ENCODE data around the gene CD68.
"Not testable (repeated sequence)": the region's sequence is repeated elsewhere in the genome, so short reads cannot be mapped to it uniquely, and the experiment has no call there.

Gene CD68

GRCh38 chr17:7582396-7583252 lies 3.2 kb downstream of the CD68 start:
- no peak for FAIRE-seq

GRCh38 chr17:7583253-7584109 lies 4.0 kb downstream of the CD68 start, which contains the start of gene MPDU1:
TSS of gene MPDU1 (plus strand) at chr17:7583852. CDS start at chr17:7583863, 11 bp downstream.
- FAIRE-seq: peak; percentile 91

GRCh38 chr17:7586673-7587419 lies 7.4 kb downstream of the CD68 start:
- FAIRE-seq: no peak

GRCh38 chr17:7587420-7588151 lies 8.1 kb downstream of the CD68 start:
- FAIRE-seq: no peak

- no peak for FAIRE-seq
Measured at GRCh38 chr17:7588553-7589203, 9.2 kb downstream of the CD68 start.

GRCh38 chr17:7589204-7589868 lies 9.9 kb downstream of the CD68 start:
- no peak for FAIRE-seq

- FAIRE-seq: no peak
Measured at GRCh38 chr17:7589891-7590691, 10.7 kb downstream of the CD68 start, which contains the start of gene SOX15. TSS of gene SOX15 (minus strand) at chr17:7590094. CDS start at chr17:7589676, 418 bp downstream.

GRCh38 chr17:7590743-7591142 lies 11.3 kb downstream of the CD68 start:
- no peak for FAIRE-seq

GRCh38 chr17:7591596-7591995 lies 12.2 kb downstream of the CD68 start:
- FAIRE-seq: no peak

- FAIRE-seq: no peak
Measured at GRCh38 chr17:7592422-7593021, 13.1 kb downstream of the CD68 start.

- FAIRE-seq: no peak
Measured at GRCh38 chr17:7593296-7593695, 13.9 kb downstream of the CD68 start.

GRCh38 chr17:7597561-7597960 lies 18.1 kb downstream of the CD68 start:
- not testable (repeated sequence) for FAIRE-seq

GRCh38 chr17:7606280-7606679 lies 26.8 kb downstream of the CD68 start:
- FAIRE-seq: no peak

- FAIRE-seq: no peak
Measured at GRCh38 chr17:7610641-7611040, 31.2 kb downstream of the CD68 start.

- no peak for FAIRE-seq
Measured at GRCh38 chr17:7611635-7612293, 32.3 kb downstream of the CD68 start.

GRCh38 chr17:7612294-7612640 lies 32.8 kb downstream of the CD68 start:
- FAIRE-seq: no peak

- FAIRE-seq: no peak
Measured at GRCh38 chr17:7613769-7614424, 34.5 kb downstream of the CD68 start.

GRCh38 chr17:7614425-7615264 lies 35.2 kb downstream of the CD68 start, which contains the start of gene FXR2:
TSS of gene FXR2 (minus strand) at chr17:7614897. CDS start at chr17:7614532, 365 bp downstream.
- FAIRE-seq: peak; percentile 94

Data from TTC549 (cell line).